ENCODE measurements around the gene DNAJA2. TPM values are rescaled to one million over a fixed set of nuclear protein-coding genes. Genes with fewer than 3 reads are reported as not detected.

Gene DNAJA2
- total RNA-seq, 1 donor from 2014 or later, result 57.1 TPM

- DNase-seq, result no peak
- no peak for ATAC-seq (ENCODE audit: low read depth)
- no peaks in the 10 kb centered on the region for H3K36me3 Mint-ChIP-seq (ENCODE audit: low read depth)
- ChIA-PET POLR2A (no interaction called here), CTCF (interaction anchor here (4.9 to 5.4 kb wide), 2 partner anchors 61 to 242 kb away, joined by 45 to 66 read pairs; no protein-coding TSS in a partner anchor)
- H3K4me1 Mint-ChIP-seq, result peaks cover 98% of the 10 kb centered on the region
- no peaks in the 10 kb centered on the region for H3K27me3 Mint-ChIP-seq
- no peaks in the 10 kb centered on the region for H3K9me3 Mint-ChIP-seq
- intact Hi-C loops (cut with micrococcal nuclease), result loop anchor here (5.0 kb wide), 1 partner anchor 128 kb away; no protein-coding TSS in a partner anchor
- TF ChIP-seq CTCF (IDR thresholded peaks at IDR 0.05), result no peak
- H3K4me3 Mint-ChIP-seq, result no peak overlapping the region
- H3K27ac Mint-ChIP-seq, result peak overlapping the region; percentile 80
Measured at GRCh38 chr16:46915483-46916025, 57.9 kb downstream of the DNAJA2 start.

- no peaks in the 10 kb centered on the region for H3K36me3 Mint-ChIP-seq (ENCODE audit: low read depth)
- DNase-seq (no peak), ATAC-seq (ENCODE audit: low read depth) (no peak)
- intact Hi-C loops (cut with micrococcal nuclease), result loop anchor here (5.0 kb wide), 1 partner anchor 127 kb away; no protein-coding TSS in a partner anchor
- no peaks in the 10 kb centered on the region for H3K27me3 Mint-ChIP-seq
- ChIA-PET CTCF (interaction anchor here (1.1 kb wide), 1 partner anchor 61 kb away, joined by 4 read pairs; no protein-coding TSS in a partner anchor), POLR2A (no interaction called here)
- H3K4me3 Mint-ChIP-seq, result no peak overlapping the region
- H3K4me1 Mint-ChIP-seq, result peaks cover 98% of the 10 kb centered on the region
- no peak for TF ChIP-seq CTCF (IDR thresholded peaks at IDR 0.05)
- H3K9me3 Mint-ChIP-seq, result no peaks in the 10 kb centered on the region
- H3K27ac Mint-ChIP-seq, result peak overlapping the region; percentile 80
Measured at GRCh38 chr16:46914556-46915201, 58.8 kb downstream of the DNAJA2 start.

DNA sequence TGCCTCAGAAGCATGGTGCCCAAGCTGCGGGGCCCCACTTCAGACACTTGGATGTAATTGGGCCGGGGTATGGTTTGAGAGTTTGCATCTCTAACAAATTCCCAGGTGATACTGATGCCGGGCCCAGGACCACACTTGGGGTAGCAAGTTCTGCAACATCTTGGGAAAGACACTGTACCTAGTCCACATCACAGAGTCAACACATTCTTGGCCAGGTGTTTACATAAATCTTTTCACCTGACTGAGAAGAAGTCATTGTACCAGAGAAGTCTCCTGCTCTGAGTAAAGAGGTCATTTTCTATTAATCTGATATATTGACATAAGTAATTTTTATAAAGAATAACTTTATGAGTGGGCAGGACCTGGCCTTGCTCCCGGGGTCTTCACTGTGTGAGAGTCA, 61.8 kb downstream of the DNAJA2 start:
- POLR2A ChIA-PET, result interaction anchor here (1.6 kb wide), 1 partner anchor 238 kb away, joined by 3 read pairs; no protein-coding TSS in a partner anchor
- CTCF ChIA-PET, result interaction anchor here (2.3 to 3.5 kb wide), 3 partner anchors 8 to 238 kb away, joined by 6 to 17 read pairs (median 7); no protein-coding TSS in a partner anchor
- ATAC-seq (ENCODE audit: low read depth), result no peak
- Mint-ChIP-seq H3K9me3 (no peaks in the 10 kb centered on the region), H3K4me3 (no peak overlapping the region), H3K27ac (peak overlapping the region; percentile 69), H3K27me3 (no peaks in the 10 kb centered on the region), H3K4me1 (peaks cover 85% of the 10 kb centered on the region), H3K36me3 (ENCODE audit: low read depth) (no peaks in the 10 kb centered on the region)
- TF ChIP-seq CTCF (IDR thresholded peaks at IDR 0.05), result no peak
- DNase-seq, result no peak
- intact Hi-C loops (cut with micrococcal nuclease), result loop anchor here (1.0 kb wide), 1 partner anchor 8 kb away; no protein-coding TSS in a partner anchor

DNA sequence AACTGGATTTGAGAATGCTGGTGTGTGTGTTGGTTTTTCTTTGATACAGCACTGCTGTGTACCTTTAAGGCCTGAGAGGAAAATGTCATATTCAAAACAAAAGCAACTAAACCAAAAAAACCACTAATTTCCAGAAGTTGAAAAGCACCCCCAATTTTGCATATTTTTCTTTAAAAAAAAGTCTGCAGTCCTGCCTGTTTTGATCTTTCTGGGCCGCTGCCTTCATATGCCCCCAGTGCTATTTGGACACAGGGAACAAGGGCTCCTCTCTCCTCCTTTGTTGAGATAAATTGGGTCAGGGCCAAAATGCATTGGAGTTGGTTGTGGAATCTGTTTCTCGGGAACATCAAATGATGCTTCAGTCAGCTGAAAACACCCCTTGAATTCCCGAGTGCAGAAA, 62.4 kb downstream of the DNAJA2 start:
- peak; percentile 43 for ATAC-seq (ENCODE audit: low read depth)
- TF ChIP-seq CTCF (IDR thresholded peaks at IDR 0.05), result no peak
- POLR2A ChIA-PET, result interaction anchor here (1.1 kb wide), 1 partner anchor 123 kb away, joined by 4 read pairs; no protein-coding TSS in a partner anchor
- DNase-seq, result no peak
- peak overlapping the region; percentile 50 for H3K4me3 Mint-ChIP-seq
- H3K36me3 Mint-ChIP-seq (ENCODE audit: low read depth), result no peaks in the 10 kb centered on the region
- H3K27ac Mint-ChIP-seq, result peak overlapping the region; percentile 72
- no peaks in the 10 kb centered on the region for H3K27me3 Mint-ChIP-seq
- CTCF ChIA-PET, result interaction anchor here (1.0 to 4.2 kb wide), 8 partner anchors 9 to 238 kb away, joined by 3 to 47 read pairs (median 6); no protein-coding TSS in a partner anchor
- H3K9me3 Mint-ChIP-seq, result no peaks in the 10 kb centered on the region
- peaks cover 78% of the 10 kb centered on the region for H3K4me1 Mint-ChIP-seq
- intact Hi-C loops (cut with micrococcal nuclease), result loop anchor here (1.0 kb wide), 1 partner anchor 8 kb away; no protein-coding TSS in a partner anchor
